Spinal cord (tissue), 10 donors: ENCODE measurements around the gene SERHL2. TPM values are rescaled to one million over a fixed set of nuclear protein-coding genes. Genes with fewer than 3 reads are reported as not detected.
"Not testable (repeated sequence)": the region's sequence is repeated elsewhere in the genome, so short reads cannot be mapped to it uniquely, and the experiment has no call there.

ENCODE experiments used
- DNase-seq, 6 donors: peaks; one replicate each; pipeline versions ENCODE4 v3.0.0 to v3.0.0-alpha.2; 2013 to 2015; ENCODE audit warnings: low spot score in 6 of 6, low read depth in 4 of 6
- H3K27ac ChIP-seq: one replicate; pipeline ENCODE4 v1.5.1; 2013; ENCODE audit warnings: low read depth, low read length, control low read depth
- H3K27me3 ChIP-seq: one replicate; pipeline ENCODE4 v1.6.1; 2013; ENCODE audit warnings: low read length; ENCODE audit not compliant: control insufficient read depth, insufficient read depth
- H3K36me3 ChIP-seq: one replicate; pipeline ENCODE4 v1.6.1; 2013; ENCODE audit warnings: low read length; ENCODE audit not compliant: control insufficient read depth, insufficient read depth
- H3K4me1 ChIP-seq: one replicate; pipeline ENCODE4 v1.6.1; 2013; ENCODE audit warnings: low read length; ENCODE audit not compliant: control insufficient read depth, insufficient read depth
- H3K4me3 ChIP-seq: one replicate; pipeline ENCODE4 v1.5.1; 2013; ENCODE audit warnings: low read depth, low read length, control low read depth
- H3K9me3 ChIP-seq: one replicate; pipeline ENCODE4 v1.6.1; 2013; ENCODE audit warnings: low read length; ENCODE audit not compliant: control insufficient read depth, insufficient read depth
- WGBS: methylation state at CpG from one replicate; pipeline ENCODE4 v1.1.5; 2013; ENCODE audit warnings: missing lambda C conversion rate; ENCODE audit not compliant: insufficient coverage; 5-methylcytosine and 5-hydroxymethylcytosine counted together
- polyA plus RNA-seq, 2 donors: library from polyadenylated mRNA; unstranded; fragments of 120-200 nt; gene quantifications; one replicate each; pipeline ENCODE4 v1.2.1, GENCODE V29; 2013; ENCODE audit not compliant: insufficient read length in 2 of 2
- total RNA-seq, 2 donors: library from RNA; depleted of rRNA in 1 of 2; stranded (reverse); fragments of 120-200 nt in 1 of 2; fragments of >200 nt in 1 of 2; gene quantifications; one replicate each; pipeline versions ENCODE4 v1.2.3 to v1.2.4, GENCODE V29; 2013 to 2014
- donor health status: healthy.

SERHL2 gene
- total and polyA plus RNA-seq, 4 donors = 2.7 to 12.3 (median 4.5) TPM

DNA sequence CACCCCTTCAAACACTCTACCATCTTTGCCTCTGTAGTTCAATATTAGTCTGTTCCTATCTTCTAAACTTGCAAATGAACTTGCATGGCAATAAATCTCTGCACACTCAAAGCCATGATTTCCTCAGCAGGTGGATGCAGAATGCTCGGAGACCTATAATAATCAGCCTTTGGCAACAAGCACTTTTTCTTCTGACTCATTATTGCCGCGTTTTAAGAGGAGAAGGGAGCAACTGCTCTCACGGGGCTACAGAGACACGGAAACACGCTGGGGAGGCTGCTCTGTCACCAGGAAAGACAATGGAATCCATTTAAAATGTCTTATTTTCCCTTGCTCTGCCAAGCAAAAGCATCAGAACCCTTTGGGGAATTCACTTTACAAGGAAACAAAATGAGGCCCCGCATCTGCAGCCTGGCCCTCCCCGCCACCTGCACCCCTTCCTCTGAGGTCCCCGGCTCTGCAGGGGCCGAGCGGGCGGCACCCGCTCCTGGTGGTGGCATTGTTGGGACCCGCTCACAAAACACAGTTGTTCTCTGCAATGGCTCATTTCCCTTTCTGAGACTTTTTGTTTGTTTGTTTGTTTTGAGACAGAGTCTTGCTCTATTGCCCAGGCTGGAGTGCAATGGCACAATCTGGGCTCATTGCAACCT is 18.5 kb upstream of the SERHL2 start:
- DNase-seq = peak in 1 of 6 donors; percentile 63
- H3K4me1 ChIP-seq, H3K27ac ChIP-seq, H3K4me3 ChIP-seq, H3K9me3 ChIP-seq, H3K36me3 ChIP-seq, H3K27me3 ChIP-seq: not testable (repeated sequence)
- no CpG with 5 or more reads among the region's 14 CpGs for WGBS

- DNase-seq = no peak
- Histone ChIP-seq H3K27me3 (no peaks in the 10 kb centered on the region), H3K27ac (no peak overlapping the region), H3K9me3 (no peaks in the 10 kb centered on the region), H3K4me1 (no peaks in the 10 kb centered on the region), H3K4me3 (no peak overlapping the region), H3K36me3 (no peaks in the 10 kb centered on the region)
- WGBS = 62% methylated on average over 5 of the region's 7 CpGs
Measured at GRCh38 chr22:42536166-42536565, 17.6 kb upstream of the SERHL2 start.

GRCh38 chr22:42536634-42537033 is 17.1 kb upstream of the SERHL2 start:
- H3K27me3 ChIP-seq, H3K36me3 ChIP-seq, H3K4me1 ChIP-seq, H3K4me3 ChIP-seq, DNase-seq, H3K9me3 ChIP-seq, H3K27ac ChIP-seq: not testable (repeated sequence)
- WGBS = 96% methylated on average over 18 of the region's 18 CpGs

- not testable (repeated sequence) for H3K27me3 ChIP-seq, H3K4me1 ChIP-seq, DNase-seq, H3K36me3 ChIP-seq, H3K27ac ChIP-seq, H3K9me3 ChIP-seq, H3K4me3 ChIP-seq
- WGBS = no CpG with 5 or more reads among the region's 14 CpGs
Measured at GRCh38 chr22:42537199-42537831, 16.4 kb upstream of the SERHL2 start.

DNA sequence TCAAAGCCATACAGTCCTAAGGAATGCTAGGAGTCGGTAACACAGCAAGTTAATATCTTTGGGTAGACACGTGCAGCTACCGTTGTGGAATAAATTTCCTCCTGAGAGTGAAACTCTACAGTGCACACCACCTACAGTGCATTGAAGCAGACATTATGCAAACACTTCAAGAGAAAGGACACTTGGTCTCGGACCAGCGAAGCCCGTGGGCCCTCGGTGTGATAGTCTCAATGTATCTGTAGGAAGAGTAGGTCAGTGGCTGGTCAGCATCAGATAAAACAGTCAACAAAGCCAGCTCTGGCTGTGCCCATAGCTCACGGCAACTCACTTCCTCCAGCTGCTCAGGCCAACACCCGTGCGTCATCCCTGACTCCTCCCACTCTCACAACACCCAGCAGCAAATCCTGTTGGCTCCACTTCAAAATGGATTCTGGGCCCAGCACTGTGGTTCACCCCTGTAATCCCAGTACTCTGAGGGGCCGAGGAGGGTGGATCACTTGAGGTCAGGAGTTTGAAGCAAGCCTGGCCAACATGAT is 14.5 kb upstream of the SERHL2 start:
- not testable (repeated sequence) for H3K36me3 ChIP-seq, H3K4me1 ChIP-seq, H3K27me3 ChIP-seq, DNase-seq, H3K27ac ChIP-seq, H3K9me3 ChIP-seq, H3K4me3 ChIP-seq
- no CpG with 5 or more reads among the region's 11 CpGs for WGBS

DNA sequence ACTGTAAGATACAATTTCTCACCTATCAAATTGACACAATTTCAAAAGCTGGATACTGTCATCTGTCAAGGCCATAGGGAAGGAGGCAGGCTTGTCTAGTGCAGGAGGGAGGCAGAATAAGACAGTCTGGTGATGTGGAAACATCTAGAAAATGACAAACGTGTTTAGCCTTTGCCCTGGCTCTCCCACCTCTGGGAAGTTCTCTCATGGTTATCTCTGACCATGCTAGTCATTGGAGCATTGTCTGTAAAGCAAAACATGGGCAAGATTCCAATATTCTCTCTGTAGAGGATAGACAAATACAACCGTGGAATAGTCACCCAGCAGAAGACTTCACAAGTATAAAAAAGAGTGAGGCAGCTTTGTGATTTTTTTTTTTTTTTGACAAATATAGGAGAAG is 9.1 kb upstream of the SERHL2 start:
- H3K36me3 ChIP-seq = no peaks in the 10 kb centered on the region
- no peak overlapping the region for H3K27ac ChIP-seq
- no peak for DNase-seq
- H3K9me3 ChIP-seq = no peaks in the 10 kb centered on the region
- H3K4me1 ChIP-seq = no peaks in the 10 kb centered on the region
- H3K4me3 ChIP-seq = no peak overlapping the region
- WGBS = 29% methylated on average over 1 of the region's 2 CpGs
- H3K27me3 ChIP-seq = no peaks in the 10 kb centered on the region

DNA sequence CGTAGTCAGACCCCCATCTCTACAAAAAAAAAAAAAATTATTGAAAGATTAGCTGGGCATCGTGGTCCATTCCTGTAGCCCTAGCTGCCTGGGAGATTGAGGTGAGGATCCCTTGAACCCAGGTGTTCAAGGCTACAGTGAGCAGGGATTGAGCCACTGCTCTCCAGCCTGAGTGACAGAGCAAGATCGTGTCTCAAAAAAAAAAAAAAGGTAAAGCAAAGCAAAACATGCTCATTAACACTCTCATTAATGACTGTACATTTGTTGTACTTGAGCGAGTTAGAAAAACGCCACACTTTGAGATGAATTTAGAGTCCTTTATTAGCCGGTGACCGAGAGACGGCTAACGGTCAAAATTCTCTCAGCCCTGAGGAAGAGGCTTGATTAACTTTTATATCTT is 6.2 kb upstream of the SERHL2 start:
- no peak for DNase-seq
- 77% methylated on average over 5 of the region's 9 CpGs for WGBS
- Histone ChIP-seq H3K36me3 (no peaks in the 10 kb centered on the region), H3K4me1 (no peaks in the 10 kb centered on the region), H3K27me3 (no peaks in the 10 kb centered on the region), H3K4me3 (no peak overlapping the region), H3K27ac (no peak overlapping the region), H3K9me3 (no peaks in the 10 kb centered on the region)

DNA sequence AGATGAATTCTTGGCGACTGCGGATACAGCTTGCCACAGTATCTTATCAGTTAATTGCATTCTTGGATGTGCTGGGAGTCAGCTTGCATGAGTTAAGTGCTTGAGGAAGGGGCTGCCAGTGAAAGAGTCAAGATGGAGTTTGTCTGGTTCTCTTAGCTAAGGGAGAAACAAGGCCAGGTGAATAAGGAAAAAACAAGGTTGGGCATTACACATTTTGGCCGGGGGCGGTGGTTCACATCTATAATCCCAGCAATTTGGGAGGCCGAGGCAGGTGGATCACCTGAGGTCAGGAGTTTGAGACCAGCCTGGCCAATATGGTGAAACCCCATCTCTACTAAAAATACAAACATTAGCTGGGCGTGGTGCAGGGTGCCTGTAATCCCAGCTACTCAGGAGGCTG is 5.6 kb upstream of the SERHL2 start:
- H3K4me3 ChIP-seq, H3K4me1 ChIP-seq, H3K36me3 ChIP-seq, H3K27ac ChIP-seq, H3K9me3 ChIP-seq, DNase-seq, H3K27me3 ChIP-seq: not testable (repeated sequence)
- 86% methylated on average over 4 of the region's 6 CpGs for WGBS

DNA sequence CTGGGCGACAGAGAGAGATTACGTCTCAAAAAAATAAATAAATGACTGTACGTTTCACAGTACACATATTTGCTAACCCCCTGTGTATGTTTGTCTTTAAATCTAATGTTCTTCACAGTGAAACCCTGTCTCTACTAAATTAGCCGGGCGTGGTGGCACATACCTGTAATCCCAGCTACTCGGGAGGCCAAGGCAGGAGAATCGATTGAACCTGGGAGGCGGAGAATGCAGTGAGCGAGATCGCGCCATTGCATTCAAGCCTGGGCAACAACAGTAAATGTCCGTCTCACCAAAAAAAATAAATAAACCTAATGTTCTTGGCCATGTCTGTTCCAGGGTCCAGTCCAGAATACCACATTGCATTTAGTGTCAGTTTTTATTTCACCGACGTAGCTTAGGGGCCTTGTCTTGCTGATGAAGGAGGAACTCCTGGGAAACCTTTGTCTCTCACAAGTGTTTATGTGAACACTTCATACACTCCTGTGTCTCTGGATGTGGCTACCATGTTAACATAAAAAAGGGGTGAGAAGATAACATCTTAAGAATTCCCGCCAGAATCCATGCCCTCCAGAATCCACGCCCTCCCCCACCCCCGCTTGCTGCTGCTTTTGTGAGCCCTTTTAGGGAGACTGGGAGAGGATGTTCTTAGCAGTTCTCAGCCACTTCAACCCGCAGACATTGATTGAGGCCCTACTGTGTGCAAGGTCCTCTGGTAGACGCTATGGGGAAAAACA is 5.0 kb upstream of the SERHL2 start:
- 87% methylated on average over 12 of the region's 19 CpGs for WGBS
- Histone ChIP-seq H3K27ac (no peak overlapping the region), H3K9me3 (no peaks in the 10 kb centered on the region)

More for the DNA sequence above, 5.0 kb upstream of the SERHL2 start:
- no peak for DNase-seq
- H3K36me3 ChIP-seq = no peaks in the 10 kb centered on the region
- peaks cover 8% of the 10 kb centered on the region for H3K4me1 ChIP-seq
- no peak overlapping the region for H3K4me3 ChIP-seq
- H3K27me3 ChIP-seq = no peaks in the 10 kb centered on the region
